Tibial artery (tissue), 4 donors: ENCODE data around the gene LDB1.
A peak's percentile ranks its signal among the peaks of the same experiment; 100 is the strongest.

Experiments
- DNase-seq, 2 donors: peaks; one replicate each; pipeline ENCODE4 v3.0.0-alpha.2; 2019
- H3K27ac ChIP-seq, 2 donors: fragments of 200-600 bp; sonication (generic) in 1 of 2; 1 replicate in 1 of 2; 2 replicates in 1 of 2; pipeline ENCODE4 v1.5.1; 2018 to 2019; ENCODE audit warnings: mild to moderate bottlenecking in 1 of 2
- H3K27me3 ChIP-seq, 2 donors: fragments of 200-600 bp; sonication (generic) in 1 of 2; one replicate each; pipeline versions ENCODE4 v1.5.1 to v1.6.0; 2016 to 2019
- H3K36me3 ChIP-seq, 3 donors: fragments of 200-600 bp; sonication (generic) in 2 of 3; one replicate each; pipeline ENCODE4 v1.5.1; 2016 to 2019; ENCODE audit warnings: mild to moderate bottlenecking in 2 of 3
- H3K4me1 ChIP-seq, 4 donors: fragments of 200-600 bp; sonication (generic) in 2 of 4; 1 replicate in 3 of 4; 2 replicates in 1 of 4; pipeline ENCODE4 v1.5.1; 2016 to 2019
- H3K4me3 ChIP-seq, 2 donors: fragments of 200-600 bp; sonication (generic) in 1 of 2; 1 replicate in 1 of 2; 2 replicates in 1 of 2; pipeline ENCODE4 v1.5.1; 2018 to 2019; ENCODE audit warnings: mild to moderate bottlenecking in 2 of 2
- H3K9me3 ChIP-seq, 3 donors: fragments of 200-600 bp; sonication (generic) in 1 of 3; one replicate each; pipeline ENCODE4 v1.5.1; 2016 to 2019
- intact Hi-C: fragments of 100-400 bp; cut with DNase I; formaldehyde crosslinking; loops from one replicate; pipeline ENCODE4 v1.15.0; 2023; ENCODE audit warnings: low total_unique reads
- TF ChIP-seq, protein P1 (sequence below), 2 experiments: fragments of 200-600 bp in 1 of 2; fragments of 450-650 bp in 1 of 2; IDR thresholded peaks; one replicate each; pipeline ENCODE4 v1.5.1; 2017 to 2019; ENCODE audit warnings: antibody characterized with exemption in 2 of 2, mild to moderate bottlenecking in 1 of 2, moderate library complexity in 1 of 2

The LDB1 gene

DNA sequence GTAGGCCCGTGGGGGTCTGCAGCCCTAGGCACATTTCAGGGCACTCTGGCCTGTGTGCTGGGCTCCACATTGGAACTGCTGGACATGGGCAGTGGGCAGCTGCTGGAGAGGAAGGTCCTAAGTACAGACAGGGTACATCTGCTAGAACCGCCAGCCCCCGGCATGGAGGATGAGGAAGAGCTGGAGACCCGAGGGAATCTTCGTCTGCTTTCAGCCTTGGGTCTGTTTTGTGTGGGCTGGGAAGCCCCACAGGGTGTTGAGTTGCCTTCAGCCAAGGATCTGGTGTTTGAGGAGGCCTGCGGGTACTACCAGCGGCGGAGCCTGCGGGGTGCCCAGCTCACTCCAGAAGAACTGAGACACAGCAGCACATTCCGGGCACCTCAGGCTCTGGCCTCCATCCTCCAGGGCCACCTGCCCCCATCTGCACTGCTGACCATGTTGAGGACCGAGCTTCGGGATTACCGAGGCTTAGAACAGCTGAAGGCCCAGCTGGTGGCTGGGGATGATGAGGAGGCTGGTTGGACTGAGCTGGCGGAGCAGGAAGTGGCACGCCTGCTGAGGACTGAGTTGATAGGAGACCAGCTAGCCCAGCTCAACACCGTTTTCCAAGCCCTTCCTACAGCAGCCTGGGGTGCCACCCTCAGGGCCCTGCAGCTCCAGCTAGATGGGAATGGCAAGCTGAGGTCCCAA lies 53.6 kb downstream of the LDB1 start:
- intact Hi-C loops = no loop called here
- DNase-seq = peak in 1 of 2 donors; percentile 62
- peak overlapping the region; percentile 78 to 90 for H3K4me3 ChIP-seq
- H3K4me1 ChIP-seq = peaks cover 12 to 37% (median 29%) of the 10 kb centered on the region in 4 donors
- H3K9me3 ChIP-seq = no peaks in the 10 kb centered on the region
- H3K27ac ChIP-seq = peak overlapping the region; percentile 89 to 91
- TF ChIP-seq, protein P1, sequence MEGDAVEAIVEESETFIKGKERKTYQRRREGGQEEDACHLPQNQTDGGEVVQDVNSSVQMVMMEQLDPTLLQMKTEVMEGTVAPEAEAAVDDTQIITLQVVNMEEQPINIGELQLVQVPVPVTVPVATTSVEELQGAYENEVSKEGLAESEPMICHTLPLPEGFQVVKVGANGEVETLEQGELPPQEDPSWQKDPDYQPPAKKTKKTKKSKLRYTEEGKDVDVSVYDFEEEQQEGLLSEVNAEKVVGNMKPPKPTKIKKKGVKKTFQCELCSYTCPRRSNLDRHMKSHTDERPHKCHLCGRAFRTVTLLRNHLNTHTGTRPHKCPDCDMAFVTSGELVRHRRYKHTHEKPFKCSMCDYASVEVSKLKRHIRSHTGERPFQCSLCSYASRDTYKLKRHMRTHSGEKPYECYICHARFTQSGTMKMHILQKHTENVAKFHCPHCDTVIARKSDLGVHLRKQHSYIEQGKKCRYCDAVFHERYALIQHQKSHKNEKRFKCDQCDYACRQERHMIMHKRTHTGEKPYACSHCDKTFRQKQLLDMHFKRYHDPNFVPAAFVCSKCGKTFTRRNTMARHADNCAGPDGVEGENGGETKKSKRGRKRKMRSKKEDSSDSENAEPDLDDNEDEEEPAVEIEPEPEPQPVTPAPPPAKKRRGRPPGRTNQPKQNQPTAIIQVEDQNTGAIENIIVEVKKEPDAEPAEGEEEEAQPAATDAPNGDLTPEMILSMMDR (IDR thresholded peaks at IDR 0.05) = no peak
- peaks cover 0 to 37% (median 21%) of the 10 kb centered on the region in 3 donors for H3K36me3 ChIP-seq
- no peaks in the 10 kb centered on the region for H3K27me3 ChIP-seq

DNA sequence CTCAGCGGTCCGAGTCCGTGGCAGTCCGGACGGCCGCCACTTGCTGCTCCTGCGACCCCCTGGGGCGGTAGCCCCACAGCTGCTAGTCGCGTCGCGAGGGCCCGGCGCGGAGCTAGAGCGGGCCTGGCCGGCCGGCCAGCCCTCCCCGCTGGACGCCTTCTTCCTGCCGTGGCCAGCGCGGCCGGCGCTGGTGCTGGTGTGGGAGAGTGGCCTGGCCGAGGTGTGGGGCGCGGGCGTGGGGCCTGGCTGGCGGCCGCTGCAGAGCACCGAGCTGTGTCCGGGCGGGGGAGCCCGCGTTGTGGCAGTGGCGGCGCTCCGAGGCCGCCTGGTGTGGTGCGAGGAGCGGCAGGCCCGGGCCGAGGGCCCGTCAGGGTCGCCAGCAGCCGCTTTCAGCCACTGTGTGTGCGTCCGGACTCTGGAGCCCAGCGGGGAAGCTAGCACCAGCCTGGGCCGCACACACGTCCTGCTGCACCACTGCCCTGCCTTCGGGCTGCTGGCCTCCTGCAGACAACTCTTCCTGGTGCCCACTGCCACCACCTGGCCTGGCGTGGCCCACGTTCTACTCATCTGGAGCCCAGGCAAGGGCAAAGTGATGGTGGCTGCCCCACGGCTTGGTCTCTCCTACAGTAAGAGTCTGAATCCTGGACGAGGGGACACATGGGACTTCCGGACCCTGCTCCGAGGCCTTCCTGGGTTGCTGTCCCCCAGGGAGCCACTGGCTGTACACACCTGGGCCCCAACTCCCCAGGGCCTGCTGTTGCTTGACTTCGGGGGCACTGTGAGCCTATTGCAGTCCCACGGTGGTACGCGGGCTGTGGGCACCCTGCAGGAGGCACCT lies 54.4 kb downstream of the LDB1 start:
- no peaks in the 10 kb centered on the region for H3K27me3 ChIP-seq
- H3K36me3 ChIP-seq = peaks cover 0 to 37% (median 21%) of the 10 kb centered on the region in 3 donors
- H3K9me3 ChIP-seq = no peaks in the 10 kb centered on the region
- peak overlapping the region; percentile 89 to 91 for H3K27ac ChIP-seq
- TF ChIP-seq, protein P1 (IDR thresholded peaks at IDR 0.05) = no peak
- peak overlapping the region; percentile 78 to 90 for H3K4me3 ChIP-seq
- H3K4me1 ChIP-seq = peaks cover 12 to 37% (median 29%) of the 10 kb centered on the region in 4 donors
- DNase-seq = peak; percentile 20 to 71
- intact Hi-C loops = no loop called here

DNA sequence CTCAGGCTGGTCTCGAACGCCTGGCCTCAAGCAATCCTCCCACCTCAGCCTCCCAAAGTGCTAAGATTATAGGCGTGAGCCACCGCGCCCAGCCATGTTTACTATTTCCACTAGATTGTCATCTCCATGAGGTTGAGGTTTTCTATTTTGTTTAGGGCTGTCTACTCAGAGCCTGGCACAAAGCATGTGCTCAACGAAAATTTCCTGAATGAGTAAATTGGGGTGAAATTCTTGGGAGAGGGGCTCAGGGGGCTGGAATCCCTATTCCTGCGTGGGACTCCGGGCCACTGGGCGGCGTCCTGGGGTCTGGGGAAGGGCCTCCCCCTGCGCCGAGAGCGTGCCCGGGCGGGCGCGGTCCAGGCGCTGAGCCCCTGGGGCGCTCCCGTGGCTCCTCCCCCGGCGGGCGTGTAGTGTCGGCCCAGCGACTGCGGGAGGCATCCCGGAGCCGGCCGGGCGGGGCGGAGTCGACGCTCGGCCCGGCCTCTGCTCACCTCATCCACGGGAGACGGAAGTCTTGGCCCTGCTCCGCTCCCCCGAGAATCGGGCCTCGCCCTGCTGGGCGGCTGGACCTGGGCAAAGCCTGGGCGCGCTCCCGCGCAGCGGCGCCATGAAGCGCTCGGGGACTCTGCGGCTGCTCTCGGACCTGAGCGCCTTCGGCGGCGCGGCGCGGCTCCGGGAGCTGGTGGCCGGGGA lies 55.2 kb downstream of the LDB1 start, which contains the start of gene HPS6:
Gene HPS6, plus strand, starts transcription at position 482 of the 693 bp plus-strand sequence. Its CDS starts 126 bp downstream, at position 608.
- H3K36me3 ChIP-seq = peaks cover 0 to 32% (median 21%) of the 10 kb centered on the region in 3 donors
- TF ChIP-seq, protein P1 (IDR thresholded peaks at IDR 0.05) = peak; percentile 11 to 13
- no peaks in the 10 kb centered on the region for H3K27me3 ChIP-seq
- DNase-seq = peak; percentile 87 to 96
- peaks cover 12 to 37% (median 29%) of the 10 kb centered on the region in 4 donors for H3K4me1 ChIP-seq
- peak within 1 kb of the TSS; percentile 78 to 90 for H3K4me3 ChIP-seq
- intact Hi-C loops = no loop called here
- no peaks in the 10 kb centered on the region for H3K9me3 ChIP-seq
- peak within 1 kb of the TSS; percentile 89 to 91 for H3K27ac ChIP-seq

DNA sequence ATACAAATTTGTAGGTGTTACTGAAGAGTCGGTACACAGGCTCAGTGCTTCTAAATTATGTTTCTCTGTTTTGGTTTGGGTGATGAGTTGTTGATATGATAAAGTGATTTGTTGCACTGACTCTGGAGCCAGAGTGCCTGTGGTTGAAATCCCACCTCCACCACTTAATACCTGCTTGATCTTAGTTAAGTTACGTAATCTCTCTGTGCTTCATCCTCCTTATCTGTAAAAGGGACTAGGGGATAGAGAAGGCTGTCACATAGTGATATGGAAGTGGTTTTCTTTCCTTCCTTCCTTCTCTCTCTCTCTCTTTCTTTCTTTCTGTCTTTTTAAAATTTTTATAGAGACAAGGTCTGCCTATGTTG lies 55.7 kb downstream of the LDB1 start:
- Histone ChIP-seq H3K27me3 (no peaks in the 10 kb centered on the region), H3K36me3 (peaks cover 0 to 28% (median 21%) of the 10 kb centered on the region in 3 donors), H3K9me3 (no peaks in the 10 kb centered on the region), H3K4me3 (peak overlapping the region; percentile 78 to 90), H3K27ac (peak overlapping the region; percentile 89 to 91), H3K4me1 (peaks cover 12 to 37% (median 29%) of the 10 kb centered on the region in 4 donors)
- intact Hi-C loops = no loop called here
- TF ChIP-seq, protein P1 (IDR thresholded peaks at IDR 0.05) = no peak
- no peak for DNase-seq

DNA sequence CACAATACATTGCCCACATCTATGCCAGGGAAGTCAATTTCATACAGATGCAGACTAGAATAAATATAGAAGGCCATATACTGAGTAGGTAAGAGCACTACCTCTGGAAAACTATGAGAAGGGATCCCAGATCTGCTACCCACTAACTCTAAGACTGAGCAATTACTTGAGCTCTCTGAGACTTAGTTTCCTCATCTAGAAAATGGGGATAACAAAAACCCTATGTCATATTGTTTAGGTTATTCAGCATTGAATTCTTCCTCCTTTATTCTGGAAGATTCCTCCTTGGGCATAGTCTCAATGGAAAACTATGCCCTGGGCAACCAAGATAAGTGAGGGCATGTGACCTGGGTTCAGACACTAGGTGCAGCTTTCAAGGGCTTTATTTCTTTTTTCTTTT lies 60.2 kb downstream of the LDB1 start:
- intact Hi-C loops = loop anchor here (10.0 kb wide), 1 partner anchor 995 kb away; the partner anchor contains the start of gene KAZALD1
- H3K9me3 ChIP-seq = no peaks in the 10 kb centered on the region
- H3K27ac ChIP-seq = no peak overlapping the region
- TF ChIP-seq, protein P1 (IDR thresholded peaks at IDR 0.05) = no peak
- H3K36me3 ChIP-seq = no peaks in the 10 kb centered on the region
- peaks cover 0 to 4% (median 2%) of the 10 kb centered on the region in 4 donors for H3K4me1 ChIP-seq
- H3K27me3 ChIP-seq = no peaks in the 10 kb centered on the region
- no peak for DNase-seq
- no peak overlapping the region for H3K4me3 ChIP-seq
